ENCODE measurements around the gene NFE2.

DNA sequence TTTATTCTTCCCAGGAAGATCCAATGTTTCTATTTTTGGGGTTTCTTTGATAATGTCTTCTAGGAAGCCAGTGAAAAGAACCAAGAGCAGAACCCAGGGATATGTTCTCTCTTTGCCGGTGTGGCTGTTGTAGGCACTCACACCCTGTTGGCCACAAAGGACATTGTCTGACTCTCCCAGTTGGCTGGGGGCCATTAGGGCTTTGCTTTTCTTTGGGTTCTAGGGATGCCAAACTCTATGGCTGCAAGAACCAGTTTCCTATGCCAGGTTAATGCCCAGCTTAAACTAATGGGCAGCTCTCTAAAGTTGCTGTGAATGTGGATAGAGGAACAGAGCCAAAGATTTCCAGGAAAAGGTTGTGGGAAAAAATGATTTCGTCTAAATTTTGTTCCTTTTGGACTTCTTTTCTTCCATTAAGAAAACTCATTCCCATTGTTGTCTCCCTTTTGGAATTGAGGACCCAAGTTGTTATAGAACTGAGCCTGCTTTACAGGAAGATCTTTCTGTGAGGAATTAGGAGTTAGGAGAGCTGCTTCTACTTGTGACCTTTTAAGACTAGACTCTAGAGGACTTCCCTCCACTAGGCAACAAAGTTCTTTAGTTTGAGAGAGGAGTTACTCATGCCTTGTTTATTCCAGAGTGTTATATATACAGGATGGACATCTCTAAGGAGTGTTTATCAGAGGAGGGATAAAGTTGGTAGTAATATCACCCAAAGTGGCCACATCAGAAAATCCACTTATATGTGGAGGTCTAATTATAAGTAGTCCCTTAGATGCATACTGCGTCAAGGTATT lies 37.2 kb upstream of the NFE2 start:
- TF ChIP-seq CTCF (conservative IDR thresholded peaks at IDR 0.05) (no peak), ZFX (IDR thresholded peaks at IDR 0.05) (no peak)

All from C4-2B (cell line).